ENCODE data around the gene GKN2.

Gene GKN2

DNA sequence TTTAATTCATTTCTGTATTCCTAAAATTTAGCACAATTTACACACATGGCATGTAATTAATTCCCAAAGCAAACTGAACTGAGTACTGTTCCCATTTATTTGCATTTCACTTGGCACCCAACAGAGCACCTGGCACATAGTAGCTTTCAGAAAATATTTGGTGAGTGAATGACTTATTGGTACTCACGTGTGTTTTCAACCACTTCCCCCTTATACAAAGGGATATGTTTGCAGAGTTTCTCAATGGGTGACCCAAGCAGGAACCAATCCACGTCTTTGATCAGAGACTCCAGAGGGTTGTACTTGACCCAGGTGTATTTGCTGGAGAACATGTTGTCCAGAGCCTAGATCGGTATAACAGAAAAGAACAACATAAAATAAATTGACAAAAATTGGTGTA is 6.6 kb downstream of the GKN2 start:
- DNase-seq (ENCODE audit: low read depth): no peak
- TF ChIP-seq, protein P1, sequence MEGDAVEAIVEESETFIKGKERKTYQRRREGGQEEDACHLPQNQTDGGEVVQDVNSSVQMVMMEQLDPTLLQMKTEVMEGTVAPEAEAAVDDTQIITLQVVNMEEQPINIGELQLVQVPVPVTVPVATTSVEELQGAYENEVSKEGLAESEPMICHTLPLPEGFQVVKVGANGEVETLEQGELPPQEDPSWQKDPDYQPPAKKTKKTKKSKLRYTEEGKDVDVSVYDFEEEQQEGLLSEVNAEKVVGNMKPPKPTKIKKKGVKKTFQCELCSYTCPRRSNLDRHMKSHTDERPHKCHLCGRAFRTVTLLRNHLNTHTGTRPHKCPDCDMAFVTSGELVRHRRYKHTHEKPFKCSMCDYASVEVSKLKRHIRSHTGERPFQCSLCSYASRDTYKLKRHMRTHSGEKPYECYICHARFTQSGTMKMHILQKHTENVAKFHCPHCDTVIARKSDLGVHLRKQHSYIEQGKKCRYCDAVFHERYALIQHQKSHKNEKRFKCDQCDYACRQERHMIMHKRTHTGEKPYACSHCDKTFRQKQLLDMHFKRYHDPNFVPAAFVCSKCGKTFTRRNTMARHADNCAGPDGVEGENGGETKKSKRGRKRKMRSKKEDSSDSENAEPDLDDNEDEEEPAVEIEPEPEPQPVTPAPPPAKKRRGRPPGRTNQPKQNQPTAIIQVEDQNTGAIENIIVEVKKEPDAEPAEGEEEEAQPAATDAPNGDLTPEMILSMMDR (conservative IDR thresholded peaks at IDR 0.05; ENCODE audit: control insufficient read depth, insufficient read depth, low read depth, low read length): no peak
- no peak overlapping the region for H3K4me3 ChIP-seq (ENCODE audit: control insufficient read depth, low read depth, low read length)

DNA sequence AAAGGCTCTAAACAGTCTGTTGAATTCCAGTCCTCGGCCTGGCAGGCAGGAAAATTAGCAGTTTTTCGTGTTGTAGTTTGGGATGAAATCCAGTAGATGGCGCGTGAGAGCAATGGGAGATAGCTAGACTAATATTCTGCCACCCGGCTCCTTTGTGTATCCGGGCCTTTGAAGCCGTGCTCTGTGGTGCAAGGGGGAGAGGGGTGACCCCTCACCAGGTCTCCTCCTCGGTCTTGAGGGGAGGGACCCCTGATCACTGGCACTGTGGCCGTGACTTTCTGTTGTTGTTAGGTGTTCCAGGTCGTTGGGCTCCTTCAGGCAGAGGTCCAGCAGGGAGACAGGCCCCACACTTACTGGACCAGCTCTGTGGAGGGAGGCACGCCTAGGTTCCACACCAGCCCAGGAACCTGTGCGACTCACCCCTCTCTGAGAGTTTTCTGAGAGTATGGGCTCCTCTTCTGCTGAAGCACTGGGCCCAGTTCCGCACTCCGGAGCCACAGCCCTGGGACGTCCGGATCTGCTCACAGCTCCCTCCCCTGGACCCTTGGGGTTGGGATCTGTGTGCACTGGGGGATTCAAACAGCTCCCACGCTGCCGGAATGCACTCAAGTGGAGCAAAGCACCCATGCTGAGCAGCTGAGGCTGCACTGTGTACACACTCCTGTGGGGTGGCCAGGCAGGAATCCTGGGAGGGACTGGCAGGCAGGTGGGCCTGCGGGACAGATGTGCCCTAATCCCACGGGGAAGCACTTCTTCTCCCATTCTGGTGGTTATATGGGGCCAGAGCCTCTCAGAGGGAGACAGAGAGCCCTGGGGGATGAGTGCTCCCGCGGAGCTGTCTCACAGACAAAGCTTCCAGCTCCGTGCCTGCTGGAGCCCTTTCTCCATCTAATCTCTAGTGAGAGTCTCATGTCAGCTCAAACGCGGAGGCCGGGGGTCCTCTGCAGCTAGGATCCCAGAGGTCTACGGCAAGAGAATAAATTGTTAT is 8.8 kb downstream of the GKN2 start:
- DNase-seq (ENCODE audit: low read depth): peak; percentile 56
- H3K4me3 ChIP-seq (ENCODE audit: control insufficient read depth, low read depth, low read length): no peak overlapping the region
- TF ChIP-seq, protein P1 (conservative IDR thresholded peaks at IDR 0.05; ENCODE audit: control insufficient read depth, insufficient read depth, low read depth, low read length): peak; percentile 78

DNA sequence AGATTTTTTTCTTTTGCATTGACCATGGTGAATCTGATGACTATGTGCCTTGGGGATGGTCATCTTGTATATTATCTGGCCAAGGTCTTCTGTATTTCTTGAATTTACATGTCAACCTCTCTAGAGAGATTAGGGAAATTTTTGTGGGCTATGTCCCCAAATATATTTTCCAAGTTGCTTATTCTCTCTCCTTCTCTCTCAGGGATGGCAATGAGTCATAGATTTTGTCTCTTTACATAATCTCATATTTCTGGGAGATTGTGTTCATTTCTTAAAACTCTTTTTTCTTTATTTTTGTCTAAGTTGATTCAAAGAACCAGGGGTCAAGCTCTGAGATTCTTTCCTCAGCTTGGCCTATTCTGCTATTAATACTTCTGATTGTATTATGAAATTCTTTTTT is 9.9 kb downstream of the GKN2 start:
- no peak for DNase-seq (ENCODE audit: low read depth)
- TF ChIP-seq, protein P1 (conservative IDR thresholded peaks at IDR 0.05; ENCODE audit: control insufficient read depth, insufficient read depth, low read depth, low read length): no peak
- H3K4me3 ChIP-seq (ENCODE audit: control insufficient read depth, low read depth, low read length): no peak overlapping the region

DNA sequence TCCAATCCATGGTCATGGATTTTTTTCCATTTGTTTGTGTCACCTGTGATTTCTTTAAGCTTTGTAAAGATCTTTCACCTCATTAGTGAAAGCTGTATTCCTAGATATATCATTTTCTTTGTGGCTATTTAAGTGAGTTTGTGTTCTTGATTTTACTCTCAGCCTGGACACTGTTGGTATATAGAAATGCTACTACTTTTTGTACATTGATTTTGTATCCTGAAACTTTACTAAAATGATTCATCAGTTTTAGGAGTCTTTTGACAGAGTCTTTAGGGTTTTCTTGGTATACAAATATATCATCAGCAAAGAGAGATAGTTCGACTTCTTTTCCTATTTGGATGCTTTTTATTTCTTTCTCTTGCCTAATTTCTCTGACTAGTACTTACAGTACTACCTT is 12.3 kb downstream of the GKN2 start:
- TF ChIP-seq, protein P1 (conservative IDR thresholded peaks at IDR 0.05; ENCODE audit: control insufficient read depth, insufficient read depth, low read depth, low read length): no peak
- H3K4me3 ChIP-seq (ENCODE audit: control insufficient read depth, low read depth, low read length): no peak overlapping the region

DNA sequence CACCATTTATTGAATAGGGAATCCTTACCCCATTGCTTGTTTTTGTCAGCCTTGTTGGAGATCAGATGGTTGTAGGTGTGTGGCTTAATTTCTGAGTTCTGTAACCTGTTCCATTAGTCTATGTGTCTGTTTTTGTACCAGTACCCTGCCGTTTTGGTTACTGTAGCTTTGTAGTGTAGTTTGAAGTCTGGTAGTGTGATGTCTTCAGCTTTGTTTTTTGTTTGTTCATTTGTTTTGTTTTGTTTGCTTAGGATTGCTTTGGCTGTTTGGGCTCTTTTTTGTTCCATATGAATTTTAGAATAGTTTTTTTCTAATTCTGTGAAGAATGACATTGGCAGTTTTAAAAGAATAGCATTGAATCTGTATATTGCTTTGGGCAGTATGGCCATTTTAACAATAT is 12.7 kb downstream of the GKN2 start:
- H3K4me3 ChIP-seq (ENCODE audit: control insufficient read depth, low read depth, low read length): no peak overlapping the region
- TF ChIP-seq, protein P1 (conservative IDR thresholded peaks at IDR 0.05; ENCODE audit: control insufficient read depth, insufficient read depth, low read depth, low read length): no peak
- DNase-seq (ENCODE audit: low read depth): no peak

More for the DNA sequence above, 12.3 kb downstream of the GKN2 start:
- no peak for DNase-seq (ENCODE audit: low read depth)

DNA sequence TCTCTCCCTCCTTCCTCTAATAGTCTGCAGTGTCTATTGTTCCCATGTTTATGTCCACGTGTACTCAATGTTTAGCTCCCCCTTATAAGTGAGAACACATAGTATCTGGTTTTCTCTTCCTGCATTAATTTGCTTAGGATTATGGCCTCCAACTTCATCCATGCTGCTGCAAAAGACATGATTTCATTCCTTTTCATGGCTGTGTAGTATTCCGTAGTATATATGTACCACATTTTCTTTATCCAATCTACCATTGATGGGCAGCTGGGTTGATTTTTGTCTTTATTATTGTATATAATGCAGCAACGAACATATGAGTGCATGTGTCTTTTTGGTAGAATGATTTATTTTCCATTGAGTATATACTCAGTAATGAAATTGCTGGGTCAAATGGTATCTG is 13.8 kb downstream of the GKN2 start:
- DNase-seq (ENCODE audit: low read depth): no peak
- TF ChIP-seq, protein P1 (conservative IDR thresholded peaks at IDR 0.05; ENCODE audit: control insufficient read depth, insufficient read depth, low read depth, low read length): no peak
- no peak overlapping the region for H3K4me3 ChIP-seq (ENCODE audit: control insufficient read depth, low read depth, low read length)

Data from fibroblast of mammary gland (primary cell).